ENCODE measurements around the gene CSNK1E. TPM values are rescaled to one million over a fixed set of nuclear protein-coding genes. Genes with fewer than 3 reads are reported as not detected.

CSNK1E gene
- total RNA-seq, 2 experiments from 2014 or later: 104 to 105 TPM

GRCh38 chr22:38320605-38321402 lies 3.6 kb upstream of the CSNK1E start:
- Mint-ChIP-seq H3K4me3 (no peak overlapping the region), H3K36me3 (no peaks in the 10 kb centered on the region), H3K9me3 (no peaks in the 10 kb centered on the region), H3K4me1 (ENCODE audit: low read depth) (peaks cover 9% of the 10 kb centered on the region), H3K27me3 (no peaks in the 10 kb centered on the region), H3K27ac (no peak overlapping the region)
- intact Hi-C loops (cut with micrococcal nuclease): no loop called here
- ChIA-PET POLR2A (no interaction called here), CTCF (no interaction called here)
- DNase-seq: no peak

DNA sequence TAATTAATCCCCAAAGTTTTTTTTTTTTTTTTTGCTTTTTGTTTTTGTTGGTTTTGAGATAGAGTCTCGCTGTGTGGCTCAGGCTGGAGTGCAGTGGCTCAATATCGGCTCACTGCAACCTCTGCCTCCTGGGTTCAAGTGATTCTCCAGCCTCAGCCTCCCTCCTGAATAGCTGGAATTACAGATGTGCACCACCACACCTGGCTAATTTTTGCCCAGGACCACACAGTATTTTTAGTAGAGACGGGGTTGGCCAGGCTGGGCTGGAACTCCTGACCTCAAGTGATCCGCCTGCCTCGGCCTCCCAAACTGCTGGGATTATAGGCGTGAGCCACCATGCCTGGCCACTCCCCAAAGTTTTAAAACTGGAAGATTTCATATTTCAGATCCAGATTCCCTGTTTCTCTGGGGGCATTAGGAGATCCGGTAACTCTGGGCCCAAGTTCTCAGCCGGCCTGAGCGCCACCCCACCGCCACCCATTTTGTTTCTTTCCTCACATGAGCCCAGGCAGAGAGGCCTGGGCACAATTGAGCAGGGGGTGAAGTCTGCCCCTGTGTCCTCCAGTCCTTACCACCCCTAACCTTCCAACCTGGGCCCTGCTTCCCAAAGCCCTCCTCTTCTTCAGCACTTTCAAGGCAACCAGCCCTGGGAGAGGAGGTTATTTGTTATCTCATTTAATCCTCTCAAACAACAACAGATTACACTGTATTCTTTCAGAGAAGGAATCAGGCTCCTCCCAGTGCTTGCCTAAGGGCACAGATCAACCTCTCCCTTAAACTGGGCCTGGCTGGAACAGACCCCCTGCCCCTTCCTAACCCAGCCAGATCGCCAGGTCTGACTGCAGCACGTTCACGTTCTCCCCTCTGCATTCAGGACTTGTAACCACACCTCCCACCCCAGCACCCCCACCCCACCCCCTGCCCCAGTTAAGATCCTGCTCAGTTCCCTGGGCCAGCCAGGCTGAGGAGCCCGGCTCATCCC lies 1.9 kb upstream of the CSNK1E start:
- H3K36me3 Mint-ChIP-seq: no peaks in the 10 kb centered on the region
- H3K27me3 Mint-ChIP-seq: no peaks in the 10 kb centered on the region
- ChIA-PET CTCF (no interaction called here), POLR2A (no interaction called here)
- H3K4me3 Mint-ChIP-seq: no peak overlapping the region
- H3K9me3 Mint-ChIP-seq: no peaks in the 10 kb centered on the region
- H3K4me1 Mint-ChIP-seq (ENCODE audit: low read depth): peaks cover 26% of the 10 kb centered on the region
- no peak overlapping the region for H3K27ac Mint-ChIP-seq
- intact Hi-C loops (cut with micrococcal nuclease): loop anchor here (5.0 kb wide), 2 partner anchors 33 to 117 kb away; partner anchors contain the start of gene MAFF
- DNase-seq: no peak

GRCh38 chr22:38317995-38318715 lies 922 bp upstream of the CSNK1E start:
- peaks cover 4% of the 10 kb centered on the region for H3K36me3 Mint-ChIP-seq
- no peaks in the 10 kb centered on the region for H3K27me3 Mint-ChIP-seq
- H3K9me3 Mint-ChIP-seq: no peaks in the 10 kb centered on the region
- ChIA-PET POLR2A (interaction anchor here (0.9 kb wide), 1 partner anchor 12 kb away, joined by 4 read pairs; no protein-coding TSS in a partner anchor), CTCF (interaction anchor here (1.0 to 1.2 kb wide), 3 partner anchors 12 to 266 kb away, joined by 3 to 4 read pairs (median 4); no protein-coding TSS in a partner anchor)
- peaks cover 36% of the 10 kb centered on the region for H3K4me1 Mint-ChIP-seq (ENCODE audit: low read depth)
- H3K4me3 Mint-ChIP-seq: peak overlapping the region; percentile 76
- intact Hi-C loops (cut with micrococcal nuclease): loop anchor here (2.0 to 5.0 kb wide), 3 partner anchors 34 to 116 kb away; partner anchors contain the start of genes MAFF and TMEM184B
- H3K27ac Mint-ChIP-seq: peak overlapping the region; percentile 78
- no peak for DNase-seq

DNA sequence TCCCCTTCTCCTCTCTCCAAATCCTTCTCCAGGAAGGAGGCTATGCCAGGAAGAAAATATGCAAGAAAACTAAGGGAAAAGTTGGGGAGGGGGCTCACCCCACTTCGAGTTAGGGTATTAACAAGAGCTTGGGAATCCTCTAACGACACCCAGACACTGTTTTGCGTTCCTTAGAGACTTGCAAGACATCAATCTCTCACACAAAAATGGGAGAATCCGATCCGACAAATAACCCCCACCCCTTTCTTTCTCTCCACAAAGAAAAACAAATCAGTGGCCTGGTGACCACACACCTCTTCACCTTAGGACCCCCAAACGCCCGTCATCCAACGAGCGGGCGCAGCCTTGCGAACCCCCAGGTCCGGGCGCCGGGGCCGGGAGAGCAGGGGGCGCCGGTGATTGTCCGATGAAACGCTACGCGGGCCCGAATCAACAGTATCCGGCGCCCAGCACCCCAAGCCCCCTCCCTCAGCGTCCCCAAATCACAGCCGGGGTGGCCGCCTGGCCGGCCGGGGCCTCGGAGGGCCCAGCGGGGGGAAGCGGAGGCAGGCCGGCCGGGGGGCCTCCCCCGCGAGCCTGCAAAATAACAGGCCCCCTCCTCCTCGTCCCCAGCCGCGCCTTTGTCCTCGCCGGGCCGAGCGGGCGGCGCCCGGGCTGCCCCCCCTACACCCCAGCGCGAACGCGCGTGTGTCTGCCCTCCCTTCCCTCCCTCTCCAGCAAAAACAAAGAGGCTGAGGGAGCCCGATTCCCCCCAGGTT lies 690 bp downstream of the CSNK1E start:
- Mint-ChIP-seq H3K36me3 (peaks cover 8% of the 10 kb centered on the region), H3K27ac (peak overlapping the region; percentile 81), H3K4me1 (ENCODE audit: low read depth) (peaks cover 51% of the 10 kb centered on the region), H3K4me3 (peak overlapping the region; percentile 85), H3K27me3 (no peaks in the 10 kb centered on the region), H3K9me3 (no peaks in the 10 kb centered on the region)
- intact Hi-C loops (cut with micrococcal nuclease): loop anchor here (1.0 to 5.0 kb wide), 4 partner anchors 10 to 114 kb away; partner anchors contain the start of genes MAFF and TMEM184B
- CTCF ChIA-PET: interaction anchor here (1.0 kb wide), 1 partner anchor 10 kb away, joined by 3 read pairs; no protein-coding TSS in a partner anchor
- peak; percentile 57 for DNase-seq
- POLR2A ChIA-PET: interaction anchor here (3.2 kb wide), 1 partner anchor 11 kb away, joined by 17 read pairs; no protein-coding TSS in a partner anchor

DNA sequence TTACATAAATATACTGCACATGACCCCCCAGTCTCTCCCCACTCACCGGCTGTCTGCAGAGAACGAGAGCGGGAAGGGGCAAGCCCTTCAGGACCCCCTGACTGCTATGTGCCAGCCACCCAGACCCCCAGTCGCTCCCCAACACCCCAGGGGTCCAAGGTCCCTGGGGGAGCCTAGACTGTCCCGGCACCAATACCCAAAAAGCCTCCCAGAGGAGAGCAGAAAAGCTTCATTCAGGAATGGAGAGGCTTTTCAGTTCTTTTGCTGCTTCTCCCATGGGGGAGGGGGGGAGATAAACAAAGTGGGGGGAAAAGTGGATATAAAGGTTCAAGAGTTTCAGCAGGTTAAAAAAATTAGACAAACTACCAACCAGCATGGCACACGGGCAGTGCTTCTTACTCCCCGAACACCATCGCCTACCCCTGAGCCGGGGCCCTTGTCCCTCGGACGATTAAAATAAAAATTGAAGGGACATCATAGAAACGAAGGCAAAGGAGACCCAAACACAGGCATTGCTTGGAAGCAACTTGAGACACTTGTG lies 1.3 kb downstream of the CSNK1E start:
- H3K36me3 Mint-ChIP-seq: peaks cover 8% of the 10 kb centered on the region
- intact Hi-C loops (cut with micrococcal nuclease): loop anchor here (1.0 to 5.0 kb wide), 4 partner anchors 10 to 114 kb away; partner anchors contain the start of genes MAFF and TMEM184B
- peak overlapping the region; percentile 81 for H3K27ac Mint-ChIP-seq
- H3K27me3 Mint-ChIP-seq: no peaks in the 10 kb centered on the region
- ChIA-PET POLR2A (interaction anchor here (0.7 to 3.2 kb wide), 2 partner anchors 10 to 134 kb away, joined by 3 to 17 read pairs; no protein-coding TSS in a partner anchor), CTCF (interaction anchor here (0.7 to 1.2 kb wide), 3 partner anchors 10 to 264 kb away, joined by 3 to 5 read pairs (median 3); no protein-coding TSS in a partner anchor)
- no peaks in the 10 kb centered on the region for H3K9me3 Mint-ChIP-seq
- peak overlapping the region; percentile 85 for H3K4me3 Mint-ChIP-seq
- peaks cover 57% of the 10 kb centered on the region for H3K4me1 Mint-ChIP-seq (ENCODE audit: low read depth)
- DNase-seq: peak; percentile 20

DNA sequence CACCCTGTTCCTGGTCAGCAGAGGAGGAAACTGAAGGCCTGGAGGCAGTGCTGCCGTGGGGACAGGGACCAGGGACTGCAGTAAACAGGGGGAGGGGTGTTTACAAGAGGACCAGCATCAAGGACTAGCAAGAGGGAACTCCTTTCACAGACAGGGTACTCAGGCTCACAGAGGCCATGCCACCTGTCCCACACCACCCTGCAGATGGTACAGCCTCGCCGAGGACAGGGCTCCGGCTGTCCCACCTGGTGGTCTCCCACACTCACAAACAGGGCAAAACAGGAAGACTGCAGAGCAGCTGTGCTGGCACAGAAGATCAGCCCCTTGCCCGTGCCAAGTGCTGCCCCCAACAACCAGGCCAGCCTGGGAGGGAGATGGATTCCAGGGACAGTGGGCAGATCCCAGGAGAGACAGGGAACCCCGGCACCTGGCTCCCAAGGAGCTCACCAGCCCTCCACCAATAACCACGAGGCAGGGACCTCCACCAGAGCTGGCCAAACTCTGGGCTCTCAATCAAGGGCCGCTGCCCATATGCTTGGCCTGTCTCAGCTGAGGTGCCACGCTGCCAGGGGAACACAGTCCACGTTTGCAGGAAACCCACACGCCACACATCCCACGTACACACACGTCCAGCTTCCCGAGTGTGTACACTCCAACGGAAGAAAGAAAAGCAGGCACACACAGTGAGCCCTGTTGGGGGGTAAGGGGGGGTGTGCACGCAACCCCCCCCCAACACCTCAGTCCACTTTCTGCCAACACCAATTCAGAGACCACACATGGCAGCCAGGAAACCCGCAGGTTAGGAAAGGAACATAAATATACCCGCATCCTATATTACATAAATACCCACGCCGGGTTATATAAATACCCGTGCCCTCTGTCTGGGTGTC lies 2.1 kb downstream of the CSNK1E start:
- ChIA-PET POLR2A (interaction anchor here (0.7 to 3.2 kb wide), 2 partner anchors 9 to 133 kb away, joined by 3 to 17 read pairs; no protein-coding TSS in a partner anchor), CTCF (interaction anchor here (0.7 to 1.6 kb wide), 3 partner anchors 10 to 263 kb away, joined by 3 to 5 read pairs (median 4); no protein-coding TSS in a partner anchor)
- no peaks in the 10 kb centered on the region for H3K27me3 Mint-ChIP-seq
- DNase-seq: peak; percentile 26
- H3K4me3 Mint-ChIP-seq: peak overlapping the region; percentile 85
- H3K4me1 Mint-ChIP-seq (ENCODE audit: low read depth): peaks cover 64% of the 10 kb centered on the region
- peaks cover 11% of the 10 kb centered on the region for H3K36me3 Mint-ChIP-seq
- intact Hi-C loops (cut with micrococcal nuclease): loop anchor here (5.0 kb wide), 2 partner anchors 37 to 113 kb away; partner anchors contain the start of gene MAFF
- H3K27ac Mint-ChIP-seq: peak overlapping the region; percentile 81
- no peaks in the 10 kb centered on the region for H3K9me3 Mint-ChIP-seq

DNA sequence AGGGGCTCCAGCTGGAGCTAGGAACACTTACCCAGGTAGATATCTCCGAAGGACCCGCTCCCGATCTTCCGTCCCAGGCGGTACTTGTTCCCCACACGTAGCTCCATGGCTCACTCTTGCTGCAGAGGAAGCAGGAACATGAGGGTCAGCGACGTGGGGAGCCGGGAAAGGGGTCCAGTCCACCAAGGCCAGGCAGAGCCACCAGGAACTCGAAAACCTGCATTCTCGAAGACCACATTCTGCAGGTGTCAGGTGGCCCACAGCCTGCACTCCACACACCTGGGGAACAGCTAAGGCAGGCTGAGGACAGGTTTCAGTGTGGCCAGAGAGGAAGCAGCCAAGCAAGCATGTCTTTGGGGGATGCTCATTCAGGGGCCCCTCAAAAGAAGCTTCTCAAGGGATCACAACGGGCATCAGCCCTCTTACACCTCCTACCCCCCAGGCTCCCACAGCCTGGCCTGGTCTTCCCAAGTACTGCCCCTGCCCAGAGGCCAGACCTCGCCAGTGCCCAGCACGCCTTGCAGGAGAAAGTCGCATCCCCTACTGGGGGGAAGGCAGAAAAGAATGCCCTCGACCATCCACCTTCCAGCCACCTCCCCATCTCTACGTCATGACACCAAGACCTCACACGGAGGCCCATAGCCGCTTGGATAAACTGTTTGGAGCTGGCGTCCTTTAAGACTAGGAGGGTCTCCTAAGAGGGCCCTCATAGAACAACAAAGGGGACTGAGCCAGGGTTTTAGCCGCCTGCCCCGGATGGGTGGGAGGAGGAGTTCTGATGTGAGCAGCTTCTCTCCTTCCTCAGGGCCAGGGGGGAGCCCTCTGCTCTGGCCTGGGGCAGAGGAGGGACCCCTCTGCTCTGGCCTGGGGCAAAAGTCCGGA lies 2.9 kb downstream of the CSNK1E start:
- H3K27me3 Mint-ChIP-seq: no peaks in the 10 kb centered on the region
- H3K9me3 Mint-ChIP-seq: no peaks in the 10 kb centered on the region
- intact Hi-C loops (cut with micrococcal nuclease): no loop called here
- CTCF ChIA-PET: interaction anchor here (0.6 to 1.6 kb wide), 3 partner anchors 9 to 262 kb away, joined by 3 to 4 read pairs (median 3); no protein-coding TSS in a partner anchor
- H3K36me3 Mint-ChIP-seq: peaks cover 11% of the 10 kb centered on the region
- peaks cover 65% of the 10 kb centered on the region for H3K4me1 Mint-ChIP-seq (ENCODE audit: low read depth)
- POLR2A ChIA-PET: interaction anchor here (1.0 to 3.2 kb wide), 2 partner anchors 8 to 84 kb away, joined by 3 to 17 read pairs; no protein-coding TSS in a partner anchor
- peak overlapping the region; percentile 85 for H3K4me3 Mint-ChIP-seq
- no peak for DNase-seq
- H3K27ac Mint-ChIP-seq: peak overlapping the region; percentile 81

- POLR2A ChIA-PET: interaction anchor here (1.0 to 3.2 kb wide), 2 partner anchors 8 to 85 kb away, joined by 3 to 17 read pairs; no protein-coding TSS in a partner anchor
- H3K4me3 Mint-ChIP-seq: no peak overlapping the region
- CTCF ChIA-PET: interaction anchor here (1.6 kb wide), 1 partner anchor 8 kb away, joined by 4 read pairs; no protein-coding TSS in a partner anchor
These were observed 3.8 kb downstream of the CSNK1E start for GRCh38 chr22:38313384-38313955.

More at GRCh38 chr22:38313384-38313955, 3.8 kb downstream of the CSNK1E start:
- no peaks in the 10 kb centered on the region for H3K9me3 Mint-ChIP-seq
- H3K27me3 Mint-ChIP-seq: no peaks in the 10 kb centered on the region
- peaks cover 11% of the 10 kb centered on the region for H3K36me3 Mint-ChIP-seq
- DNase-seq: peak; percentile 63
- intact Hi-C loops (cut with micrococcal nuclease): no loop called here
- H3K4me1 Mint-ChIP-seq (ENCODE audit: low read depth): peaks cover 65% of the 10 kb centered on the region
- H3K27ac Mint-ChIP-seq: peak overlapping the region; percentile 81

Measured in activated CD4-positive, alpha-beta memory T cell treated with anti-CD3 and anti-CD28 coated beads for 36 hours (primary cell).